IMR-90 (cell line): ENCODE measurements around the gene CCDC83. TPM values are rescaled to one million over a fixed set of nuclear protein-coding genes. Genes with fewer than 3 reads are reported as not detected.
"Not testable (repeated sequence)": the region's sequence is repeated elsewhere in the genome, so short reads cannot be mapped to it uniquely, and the experiment has no call there.

Experiments
- ATAC-seq: fragments of 200-7000 bp; cut with Tn5 transposase; 2 replicates; pipeline ENCODE4 v1.9.1; 2020; ENCODE audit warnings: low read depth, mild to moderate bottlenecking, moderate library complexity
- BruUV-seq: library from RNA; stranded (reverse); fragments of 400-500 nt; replicated peaks from 2 replicates; lab custom pipeline; 2021; lab: Mats Ljungman, UMichigan
- CTCF ChIA-PET: fragments of 300-600 bp; formaldehyde crosslinking; extraction: SDS; loops from one replicate; lab custom pipeline; 2021; ENCODE audit warnings: antibody characterized with exemption; lab: Yijun Ruan, JAX
- POLR2A ChIA-PET: fragments of 300-600 bp; sonication (Branson Sonifier 250); formaldehyde crosslinking; loops from one replicate; lab custom pipeline; 2022; ENCODE audit warnings: antibody characterized with exemption; ENCODE audit not compliant: unreplicated experiment; lab: Charles Lee
- DNase-seq: peaks from one replicate; pipeline ENCODE4 v3.0.0; 2013
- H2AFZ ChIP-seq: replicated peaks from 2 replicates; pipeline ENCODE3; 2013; ENCODE audit warnings: low read length, mild to moderate bottlenecking; ENCODE audit not compliant: poor library complexity
- H2AK5ac ChIP-seq: 2 replicates; pipeline ENCODE4 v1.6.1; 2013; ENCODE audit warnings: low read depth, low read length, inconsistent platforms
- H2AK9ac ChIP-seq: replicated peaks from 2 replicates; pipeline ENCODE3; 2013; ENCODE audit warnings: mild to moderate bottlenecking, low read depth, low read length, moderate library complexity; ENCODE audit not compliant: poor library complexity
- H2BK120ac ChIP-seq: 2 replicates; pipeline ENCODE4 v1.6.1; 2013; ENCODE audit warnings: low read depth, low read length, inconsistent platforms
- H2BK15ac ChIP-seq: 3 replicates; pipeline ENCODE4 v1.6.1; 2013; ENCODE audit warnings: low read depth, low read length, inconsistent platforms
- H2BK20ac ChIP-seq: 2 replicates; pipeline ENCODE4 v1.6.1; 2013; ENCODE audit warnings: low read depth, mild to moderate bottlenecking, inconsistent platforms, low read length, moderate library complexity
- H2BK5ac ChIP-seq: 2 replicates; pipeline ENCODE4 v1.6.1; 2013; ENCODE audit warnings: mild to moderate bottlenecking, low read depth, low read length, inconsistent platforms; ENCODE audit not compliant: poor library complexity, severe bottlenecking
- H3K14ac ChIP-seq: replicated peaks from 2 replicates; pipeline ENCODE4 v1.6.1; 2013; ENCODE audit warnings: low read depth, low read length, inconsistent platforms
- H3K18ac ChIP-seq: 2 replicates; pipeline ENCODE4 v1.6.1; 2013; ENCODE audit warnings: low read depth, low read length, control low read depth
- H3K23ac ChIP-seq: 2 replicates; pipeline ENCODE4 v1.6.1; 2013; ENCODE audit warnings: low read depth, low read length, inconsistent platforms
- H3K27ac ChIP-seq: 2 replicates; pipeline ENCODE4 v1.5.1; 2013; ENCODE audit warnings: mild to moderate bottlenecking, control low read depth, low read length; ENCODE audit not compliant: insufficient read depth
- H3K27me3 ChIP-seq: 2 replicates; pipeline ENCODE4 v1.6.1; 2013; ENCODE audit warnings: low read length; ENCODE audit not compliant: control insufficient read depth, insufficient read depth
- H3K36me3 ChIP-seq: 2 replicates; pipeline ENCODE4 v1.6.1; 2013; ENCODE audit warnings: low read length, mixed read lengths; ENCODE audit not compliant: control insufficient read depth, insufficient read depth
- H3K4ac ChIP-seq: 2 replicates; pipeline ENCODE4 v1.6.1; 2013; ENCODE audit warnings: low read depth, low read length, inconsistent platforms
- H3K4me1 ChIP-seq: 2 replicates; pipeline ENCODE4 v1.6.1; 2013; ENCODE audit warnings: low read length, mixed read lengths; ENCODE audit not compliant: control insufficient read depth, insufficient read depth
- H3K4me2 ChIP-seq: 2 replicates; pipeline ENCODE4 v1.6.1; 2013; ENCODE audit warnings: low read depth, mild to moderate bottlenecking, control low read depth, low read length, moderate library complexity
- H3K4me3 ChIP-seq: 2 replicates; pipeline ENCODE4 v1.5.1; 2013; ENCODE audit warnings: low read depth, mild to moderate bottlenecking, control low read depth, low read length, moderate library complexity; ENCODE audit not compliant: insufficient read depth
- H3K56ac ChIP-seq: 2 replicates; pipeline ENCODE4 v1.6.1; 2013; ENCODE audit warnings: low read length, inconsistent platforms; ENCODE audit not compliant: insufficient read depth; ENCODE audit errors: extremely low read depth
- H3K79me1 ChIP-seq, 2 experiments: 2 replicates each; pipeline ENCODE4 v1.6.1; 2013; ENCODE audit warnings: low read length in 2 of 2, inconsistent platforms in 1 of 2, low read depth in 1 of 2
- H3K9ac ChIP-seq: 2 replicates; pipeline ENCODE4 v1.6.1; 2013; ENCODE audit warnings: low read depth, low read length, control low read depth
- H3K9me1 ChIP-seq: 2 replicates; pipeline ENCODE4 v1.6.1; 2013; ENCODE audit warnings: low read length, inconsistent platforms; ENCODE audit not compliant: insufficient read depth
- H3K9me3 ChIP-seq: 2 replicates; pipeline ENCODE4 v1.6.1; 2013; ENCODE audit warnings: low read length; ENCODE audit not compliant: control insufficient read depth, insufficient read depth
- H4K20me1 ChIP-seq: 2 replicates; pipeline ENCODE4 v1.6.1; 2013; ENCODE audit warnings: low read length, inconsistent platforms; ENCODE audit not compliant: insufficient read depth
- H4K5ac ChIP-seq: 2 replicates; pipeline ENCODE4 v1.6.1; 2013; ENCODE audit warnings: mild to moderate bottlenecking, low read depth, low read length, control low read depth
- H4K8ac ChIP-seq, 2 experiments: 2 replicates each; pipeline ENCODE4 v1.6.1; 2013; ENCODE audit warnings: low read depth in 2 of 2, low read length in 2 of 2, control low read depth in 1 of 2, inconsistent platforms in 1 of 2
- H4K91ac ChIP-seq: 2 replicates; pipeline ENCODE4 v1.6.1; 2013; ENCODE audit warnings: low read depth, low read length, inconsistent platforms; ENCODE audit not compliant: insufficient read depth
- MAFK ChIP-seq: IDR thresholded peaks from 2 replicates; pipeline ENCODE4 v1.6.1; 2012; ENCODE audit warnings: low read depth, low read length, improper control_type of control experiment
- whole genome bisulfite sequencing, 2 experiments: methylation state at CpG; one replicate each; pipeline versions ENCODE4 v1.1.5 to v1.1.7; 2013; ENCODE audit warnings: missing lambda C conversion rate in 2 of 2; ENCODE audit not compliant: insufficient read length in 1 of 2; ENCODE audit errors: extremely low coverage in 2 of 2; 5-methylcytosine and 5-hydroxymethylcytosine counted together
- dilution Hi-C: fragments of 300-500 bp; cut with HindIII; formaldehyde crosslinking; loops from one replicate; pipeline ENCODE4 v1.14.3; 2018; ENCODE audit warnings: low sequenced_read_pairs; ENCODE audit not compliant: unreplicated experiment
- in situ Hi-C: fragments of 300-500 bp; cut with MboI; formaldehyde crosslinking; loops from 3 replicates; pipeline ENCODE4 v1.14.3; 2019; ENCODE audit warnings: low sequenced_read_pairs, inconsistent platforms, mixed read lengths
- intact Hi-C: fragments of 100-400 bp; cut with micrococcal nuclease; formaldehyde crosslinking; loops from 2 replicates; pipeline ENCODE4 v1.10.0; 2022
- polyA plus RNA-seq, 3 experiments: library from polyadenylated mRNA; depleted of rRNA; stranded (reverse); fragments of >200 nt; gene quantifications; 2 replicates each; pipeline ENCODE4 v1.2.3, GENCODE V29; 2012; ENCODE audit warnings: low replicate concordance in 1 of 3
- total RNA-seq: library from RNA; depleted of rRNA; stranded (reverse); fragments of >200 nt; gene quantifications from 2 replicates; pipeline ENCODE4 v1.2.3, GENCODE V29; 2012

CCDC83 gene
- total and polyA plus RNA-seq, 2 of the 4 experiments (the other 2 are of a cell fraction): not detected

GRCh38 chr11:85923455-85923854 lies 68.3 kb downstream of the CCDC83 start:
- no peak overlapping the region for H3K9ac ChIP-seq
- no peak overlapping the region for H2AFZ ChIP-seq
- no peak for DNase-seq
- 88% methylated on average over 1 of the region's 1 CpG; no CpG with 5 or more reads in 1 of the 2 experiments for WGBS, 2 experiments
- H3K14ac ChIP-seq: no peak overlapping the region
- no peak overlapping the region for H3K18ac ChIP-seq
- H3K9me1 ChIP-seq: no peaks in the 10 kb centered on the region
- no peak overlapping the region for H2BK120ac ChIP-seq
- H3K4me3 ChIP-seq: no peak overlapping the region
- no peak for ATAC-seq
- BruUV-seq: no TSS peak
- TF ChIP-seq MAFK: no peak
- H3K23ac ChIP-seq: no peak overlapping the region
- H3K79me1 ChIP-seq: no peaks in the 10 kb centered on the region
- H2BK5ac ChIP-seq: no peak overlapping the region
- H3K4ac ChIP-seq: no peak overlapping the region
- H3K4me2 ChIP-seq: no peak overlapping the region
- dilution Hi-C loops: no loop called here
- peaks cover 9% of the 10 kb centered on the region for H3K27me3 ChIP-seq
- no peak overlapping the region for H4K91ac ChIP-seq
- H2AK5ac ChIP-seq: no peak overlapping the region
- no peak overlapping the region for H3K27ac ChIP-seq
- POLR2A ChIA-PET: no interaction called here
- CTCF ChIA-PET: no interaction called here
- H2BK15ac ChIP-seq: no peak overlapping the region
- intact Hi-C loops: no loop called here
- H4K8ac ChIP-seq: no peak overlapping the region
- H3K36me3 ChIP-seq: no peaks in the 10 kb centered on the region
- H4K20me1 ChIP-seq: no peaks in the 10 kb centered on the region
- H3K56ac ChIP-seq: no peak overlapping the region
- H3K9me3 ChIP-seq: no peaks in the 10 kb centered on the region; the same call in 1 of the 2 replicates
- H3K4me1 ChIP-seq: no peaks in the 10 kb centered on the region; the same call in 1 of the 2 replicates
- in situ Hi-C loops: no loop called here
- H4K5ac ChIP-seq: no peak overlapping the region
- no peak overlapping the region for H2AK9ac ChIP-seq
- H2BK20ac ChIP-seq: no peak overlapping the region

- BruUV-seq, intact Hi-C loops: not testable (repeated sequence)
Observed at GRCh38 chr11:85926653-85927214, 71.6 kb downstream of the CCDC83 start.

More at GRCh38 chr11:85926653-85927214, 71.6 kb downstream of the CCDC83 start:
- H3K23ac ChIP-seq, ATAC-seq, H3K14ac ChIP-seq, H2AFZ ChIP-seq, H3K9me1 ChIP-seq, H3K9ac ChIP-seq, H2BK5ac ChIP-seq, H3K18ac ChIP-seq, H4K91ac ChIP-seq, POLR2A ChIA-PET, H2BK20ac ChIP-seq, H3K4me2 ChIP-seq, dilution Hi-C loops, H2AK5ac ChIP-seq, H3K36me3 ChIP-seq, CTCF ChIA-PET, H2AK9ac ChIP-seq, H3K4ac ChIP-seq, in situ Hi-C loops, H2BK15ac ChIP-seq, H4K5ac ChIP-seq, DNase-seq, H3K9me3 ChIP-seq, H3K79me1 ChIP-seq, H3K27ac ChIP-seq, H4K20me1 ChIP-seq, H3K4me1 ChIP-seq, H3K27me3 ChIP-seq, H4K8ac ChIP-seq, H2BK120ac ChIP-seq, H3K56ac ChIP-seq, H3K4me3 ChIP-seq: not testable (repeated sequence)
- WGBS, 2 experiments: no CpG with 5 or more reads among the region's 2 CpGs
